ES-I3 (cell line): ENCODE results near the gene JAKMIP2.
"Not testable (repeated sequence)": the region's sequence is repeated elsewhere in the genome, so short reads cannot be mapped to it uniquely, and the experiment has no call there.

Experiments
- H3K36me3 ChIP-seq: 2 replicates; pipeline ENCODE4 v1.6.1; 2013; ENCODE audit warnings: mild to moderate bottlenecking, low read length, control low read depth, moderate library complexity; ENCODE audit not compliant: insufficient read depth
- H3K4me1 ChIP-seq: 2 replicates; pipeline ENCODE4 v1.6.1; 2013; ENCODE audit warnings: mild to moderate bottlenecking, control low read depth, low read length; ENCODE audit not compliant: insufficient read depth
- H3K9ac ChIP-seq: 2 replicates; pipeline ENCODE4 v1.6.1; 2013; ENCODE audit warnings: low read depth, mild to moderate bottlenecking, low read length, moderate library complexity
- H3K9me3 ChIP-seq: 2 replicates; pipeline ENCODE4 v1.6.1; 2013; ENCODE audit warnings: mild to moderate bottlenecking, low read length, moderate library complexity; ENCODE audit not compliant: control insufficient read depth, insufficient read depth

Gene JAKMIP2

GRCh38 chr5:147804334-147804733 lies 21.8 kb upstream of the JAKMIP2 start:
- no peak overlapping the region for H3K9ac ChIP-seq
- H3K4me1 ChIP-seq = peaks cover under 1% of the 10 kb centered on the region; the same call in 1 of the 2 replicates
- no peaks in the 10 kb centered on the region for H3K9me3 ChIP-seq
- no peaks in the 10 kb centered on the region for H3K36me3 ChIP-seq

GRCh38 chr5:147803926-147804325 lies 21.4 kb upstream of the JAKMIP2 start:
- Histone ChIP-seq H3K9ac (no peak overlapping the region), H3K36me3 (no peaks in the 10 kb centered on the region), H3K9me3 (no peaks in the 10 kb centered on the region), H3K4me1 (no peaks in the 10 kb centered on the region)

GRCh38 chr5:147803161-147803560 lies 20.6 kb upstream of the JAKMIP2 start:
- H3K9me3 ChIP-seq, H3K9ac ChIP-seq, H3K36me3 ChIP-seq, H3K4me1 ChIP-seq: not testable (repeated sequence)

- Histone ChIP-seq H3K9me3 (no peaks in the 10 kb centered on the region), H3K36me3 (no peaks in the 10 kb centered on the region), H3K9ac (no peak overlapping the region), H3K4me1 (no peaks in the 10 kb centered on the region)
Measured at GRCh38 chr5:147801461-147801860, 18.9 kb upstream of the JAKMIP2 start.

GRCh38 chr5:147800491-147800890 lies 18.0 kb upstream of the JAKMIP2 start:
- no peaks in the 10 kb centered on the region for H3K36me3 ChIP-seq
- H3K9me3 ChIP-seq = no peaks in the 10 kb centered on the region
- no peaks in the 10 kb centered on the region for H3K4me1 ChIP-seq
- no peak overlapping the region for H3K9ac ChIP-seq

GRCh38 chr5:147796556-147797308 lies 14.2 kb upstream of the JAKMIP2 start:
- Histone ChIP-seq H3K9me3 (no peaks in the 10 kb centered on the region), H3K9ac (no peak overlapping the region), H3K4me1 (no peaks in the 10 kb centered on the region), H3K36me3 (no peaks in the 10 kb centered on the region)

- no peaks in the 10 kb centered on the region for H3K9me3 ChIP-seq
- no peaks in the 10 kb centered on the region for H3K36me3 ChIP-seq
- H3K4me1 ChIP-seq = no peaks in the 10 kb centered on the region
- H3K9ac ChIP-seq = no peak overlapping the region
Measured at GRCh38 chr5:147791181-147791580, 8.7 kb upstream of the JAKMIP2 start.

GRCh38 chr5:147789820-147790219 lies 7.3 kb upstream of the JAKMIP2 start:
- no peaks in the 10 kb centered on the region for H3K4me1 ChIP-seq
- H3K9ac ChIP-seq = no peak overlapping the region
- no peaks in the 10 kb centered on the region for H3K9me3 ChIP-seq
- no peaks in the 10 kb centered on the region for H3K36me3 ChIP-seq

GRCh38 chr5:147788023-147788422 lies 5.5 kb upstream of the JAKMIP2 start:
- Histone ChIP-seq H3K36me3 (no peaks in the 10 kb centered on the region), H3K4me1 (no peaks in the 10 kb centered on the region), H3K9ac (no peak overlapping the region), H3K9me3 (no peaks in the 10 kb centered on the region)

GRCh38 chr5:147786142-147786541 lies 3.6 kb upstream of the JAKMIP2 start:
- peaks cover 4% of the 10 kb centered on the region; the same call in 1 of the 2 replicates for H3K4me1 ChIP-seq
- H3K36me3 ChIP-seq = no peaks in the 10 kb centered on the region
- no peak overlapping the region for H3K9ac ChIP-seq

GRCh38 chr5:147784146-147784987 lies 1.8 kb upstream of the JAKMIP2 start:
- no peaks in the 10 kb centered on the region for H3K36me3 ChIP-seq
- H3K9me3 ChIP-seq = no peaks in the 10 kb centered on the region
- no peak overlapping the region for H3K9ac ChIP-seq
- H3K4me1 ChIP-seq = peaks cover 5% of the 10 kb centered on the region; the same call in 1 of the 2 replicates

More at GRCh38 chr5:147786142-147786541, 3.6 kb upstream of the JAKMIP2 start:
- H3K9me3 ChIP-seq = no peaks in the 10 kb centered on the region

GRCh38 chr5:147780924-147781573 lies 1.5 kb downstream of the JAKMIP2 start:
- Histone ChIP-seq H3K4me1 (peaks cover 5% of the 10 kb centered on the region; the same call in 1 of the 2 replicates), H3K9me3 (no peaks in the 10 kb centered on the region), H3K9ac (no peak overlapping the region), H3K36me3 (no peaks in the 10 kb centered on the region)

GRCh38 chr5:147779694-147780093 lies 2.8 kb downstream of the JAKMIP2 start:
- Histone ChIP-seq H3K9ac (no peak overlapping the region), H3K36me3 (no peaks in the 10 kb centered on the region), H3K4me1 (peaks cover 5% of the 10 kb centered on the region; the same call in 1 of the 2 replicates), H3K9me3 (no peaks in the 10 kb centered on the region)

GRCh38 chr5:147776989-147777388 lies 5.5 kb downstream of the JAKMIP2 start:
- no peak overlapping the region for H3K9ac ChIP-seq
- no peaks in the 10 kb centered on the region for H3K36me3 ChIP-seq
- H3K4me1 ChIP-seq = peaks cover 5% of the 10 kb centered on the region; the same call in 1 of the 2 replicates
- H3K9me3 ChIP-seq = no peaks in the 10 kb centered on the region
